GM12872 (cell line): ENCODE measurements around the gene ARPC5.
A peak's percentile ranks its signal among the peaks of the same experiment; 100 is the strongest.

Experiments used
- CTCF ChIP-seq: IDR thresholded peaks from 3 replicates; pipeline ENCODE4 v1.5.1; 2011; ENCODE audit warnings: low read depth, mild to moderate bottlenecking, low read length, moderate library complexity; ENCODE audit not compliant: insufficient read depth

ARPC5 gene

GRCh38 chr1:183635606-183636333 lies at the start of gene ARPC5:
ARPC5 (minus strand) TSS chr1:183635783; CDS start chr1:183635659, 124 bp downstream.
- TF ChIP-seq CTCF: no peak

GRCh38 chr1:183685112-183685713 lies 49.6 kb upstream of the ARPC5 start:
- TF ChIP-seq CTCF: peak; percentile 66

- no peak for TF ChIP-seq CTCF
These were observed 43.2 kb upstream of the ARPC5 start for GRCh38 chr1:183678819-183679218.

- TF ChIP-seq CTCF: no peak
These were observed 41.1 kb upstream of the ARPC5 start for GRCh38 chr1:183676586-183677189.

GRCh38 chr1:183675883-183676585 lies 40.5 kb upstream of the ARPC5 start:
- TF ChIP-seq CTCF: no peak

GRCh38 chr1:183675381-183675780 lies 39.8 kb upstream of the ARPC5 start:
- no peak for TF ChIP-seq CTCF

- TF ChIP-seq CTCF: no peak
These were observed 39.3 kb upstream of the ARPC5 start for GRCh38 chr1:183674886-183675285.
